ENCODE measurements around the gene GALE.

GRCh38 chr1:23772854-23773242, 27.7 kb downstream of the GALE start:
- TF ChIP-seq CTCF (IDR thresholded peaks at IDR 0.05; ENCODE audit: insufficient read depth, low read length) (no peak), POLR2AphosphoS5 (IDR thresholded peaks at IDR 0.05; ENCODE audit: low read depth) (no peak)

All from HL-60 (cell line).